GM21423 (cell line): ENCODE results near the gene CGREF1.
"Not testable (repeated sequence)": the region's sequence is repeated elsewhere in the genome, so short reads cannot be mapped to it uniquely, and the experiment has no call there.

ENCODE experiments used
- ATAC-seq: cut with Tn5 transposase; IDR thresholded peaks from one replicate; pipeline ENCODE4 v1.9.1; 2021; ENCODE audit warnings: mild to moderate bottlenecking, moderate library complexity; ENCODE audit not compliant: unreplicated experiment

Gene CGREF1

GRCh38 chr2:27088634-27089033 lies 30.3 kb downstream of the CGREF1 start:
- ATAC-seq, result no peak

- ATAC-seq, result no peak
Measured at GRCh38 chr2:27087823-27088410, 31.0 kb downstream of the CGREF1 start.

GRCh38 chr2:27086724-27087593 lies 32.0 kb downstream of the CGREF1 start, which contains the start of gene KHK:
Gene KHK, plus strand, starts transcription at chr2:27086772. Its CDS starts 488 bp downstream, at chr2:27087260.
- ATAC-seq, result no peak

- peak; percentile 79 for ATAC-seq
Measured at GRCh38 chr2:27086090-27086723, 32.7 kb downstream of the CGREF1 start.

- no peak for ATAC-seq
Measured at GRCh38 chr2:27085673-27086089, 33.2 kb downstream of the CGREF1 start.

- no peak for ATAC-seq
Measured at GRCh38 chr2:27085062-27085672, 33.8 kb downstream of the CGREF1 start.

- ATAC-seq, result no peak
Measured at GRCh38 chr2:27084297-27085061, 34.4 kb downstream of the CGREF1 start.

GRCh38 chr2:27083410-27084296 lies 35.3 kb downstream of the CGREF1 start:
- ATAC-seq, result no peak

- ATAC-seq, result no peak
Measured at GRCh38 chr2:27082773-27083409, 36.0 kb downstream of the CGREF1 start.

GRCh38 chr2:27081984-27082772 lies 36.8 kb downstream of the CGREF1 start:
- ATAC-seq, result no peak

- no peak for ATAC-seq
Measured at GRCh38 chr2:27080603-27080936, 38.4 kb downstream of the CGREF1 start.

GRCh38 chr2:27080140-27080469 lies 38.8 kb downstream of the CGREF1 start:
- no peak for ATAC-seq

- ATAC-seq, result no peak
Measured at GRCh38 chr2:27079233-27080139, 39.4 kb downstream of the CGREF1 start.

- ATAC-seq, result no peak
Measured at GRCh38 chr2:27078267-27079194, 40.4 kb downstream of the CGREF1 start, which contains the start of gene EMILIN1. Gene EMILIN1, plus strand, starts transcription at chr2:27078615. Its CDS starts 451 bp downstream, at chr2:27079066.

- no peak for ATAC-seq
Measured at GRCh38 chr2:27077231-27077630, 41.7 kb downstream of the CGREF1 start.

GRCh38 chr2:27076323-27076722 lies 42.6 kb downstream of the CGREF1 start:
- ATAC-seq, result no peak

GRCh38 chr2:27075566-27075871 lies 43.4 kb downstream of the CGREF1 start:
- not testable (repeated sequence) for ATAC-seq
